Measurements from ENCODE around the gene JAZF1.

The JAZF1 gene

GRCh38 chr7:27871086-27871485 lies 309.5 kb downstream of the JAZF1 start:
- Histone ChIP-seq H3K27ac (no peak overlapping the region), H2AFZ (ENCODE audit: low read depth) (no peak overlapping the region), H3K4me1 (ENCODE audit: low read depth, poor library complexity, severe bottlenecking) (peaks cover 9% of the 10 kb centered on the region), H3K9ac (no peak overlapping the region), H4K20me1 (ENCODE audit: insufficient read depth) (no peaks in the 10 kb centered on the region), H3K79me2 (ENCODE audit: insufficient read depth, low read depth) (no peaks in the 10 kb centered on the region), H3K36me3 (ENCODE audit: insufficient read depth) (peaks cover 2% of the 10 kb centered on the region; the same call in 1 of the 2 replicates), H3K27me3 (ENCODE audit: insufficient read depth, low read depth) (no peaks in the 10 kb centered on the region), H3K4me2 (no peak overlapping the region), H3K4me3 (IDR thresholded peaks at IDR 0.05; ENCODE audit: insufficient read depth, low read depth, low read length) (no peak overlapping the region)
- no peak for TF ChIP-seq CTCF (conservative IDR thresholded peaks at IDR 0.05; ENCODE audit: low read depth, low read length)

GRCh38 chr7:27870595-27870994 lies 310.0 kb downstream of the JAZF1 start:
- Histone ChIP-seq H4K20me1 (ENCODE audit: insufficient read depth) (no peaks in the 10 kb centered on the region), H3K27me3 (ENCODE audit: insufficient read depth, low read depth) (no peaks in the 10 kb centered on the region), H3K27ac (no peak overlapping the region), H2AFZ (ENCODE audit: low read depth) (no peak overlapping the region), H3K79me2 (ENCODE audit: insufficient read depth, low read depth) (no peaks in the 10 kb centered on the region), H3K4me2 (no peak overlapping the region), H3K4me1 (ENCODE audit: low read depth, poor library complexity, severe bottlenecking) (peaks cover 9% of the 10 kb centered on the region), H3K4me3 (IDR thresholded peaks at IDR 0.05; ENCODE audit: insufficient read depth, low read depth, low read length) (no peak overlapping the region), H3K9ac (no peak overlapping the region), H3K36me3 (ENCODE audit: insufficient read depth) (peaks cover 2% of the 10 kb centered on the region; the same call in 1 of the 2 replicates)
- no peak for TF ChIP-seq CTCF (conservative IDR thresholded peaks at IDR 0.05; ENCODE audit: low read depth, low read length)

- Histone ChIP-seq H3K27ac (no peak overlapping the region), H3K4me1 (ENCODE audit: low read depth, poor library complexity, severe bottlenecking) (peaks cover 9% of the 10 kb centered on the region), H3K27me3 (ENCODE audit: insufficient read depth, low read depth) (no peaks in the 10 kb centered on the region), H2AFZ (ENCODE audit: low read depth) (no peak overlapping the region), H3K4me2 (no peak overlapping the region), H3K9ac (no peak overlapping the region), H3K4me3 (IDR thresholded peaks at IDR 0.05; ENCODE audit: insufficient read depth, low read depth, low read length) (no peak overlapping the region), H4K20me1 (ENCODE audit: insufficient read depth) (no peaks in the 10 kb centered on the region), H3K36me3 (ENCODE audit: insufficient read depth) (peaks cover 2% of the 10 kb centered on the region; the same call in 1 of the 2 replicates), H3K79me2 (ENCODE audit: insufficient read depth, low read depth) (no peaks in the 10 kb centered on the region)
- no peak for TF ChIP-seq CTCF (conservative IDR thresholded peaks at IDR 0.05; ENCODE audit: low read depth, low read length)
These were observed 311.5 kb downstream of the JAZF1 start for GRCh38 chr7:27869056-27869455.

GRCh38 chr7:27868131-27868550 lies 312.5 kb downstream of the JAZF1 start:
- H3K4me1 ChIP-seq (ENCODE audit: low read depth, poor library complexity, severe bottlenecking): peaks cover 9% of the 10 kb centered on the region
- H2AFZ ChIP-seq (ENCODE audit: low read depth): no peak overlapping the region
- no peaks in the 10 kb centered on the region for H3K79me2 ChIP-seq (ENCODE audit: insufficient read depth, low read depth)
- H3K27ac ChIP-seq: no peak overlapping the region
- no peak overlapping the region for H3K4me3 ChIP-seq (IDR thresholded peaks at IDR 0.05; ENCODE audit: insufficient read depth, low read depth, low read length)
- H3K27me3 ChIP-seq (ENCODE audit: insufficient read depth, low read depth): no peaks in the 10 kb centered on the region
- no peak overlapping the region for H3K4me2 ChIP-seq
- no peaks in the 10 kb centered on the region for H4K20me1 ChIP-seq (ENCODE audit: insufficient read depth)
- no peak overlapping the region for H3K9ac ChIP-seq
- no peak for TF ChIP-seq CTCF (conservative IDR thresholded peaks at IDR 0.05; ENCODE audit: low read depth, low read length)
- peaks cover 2% of the 10 kb centered on the region; the same call in 1 of the 2 replicates for H3K36me3 ChIP-seq (ENCODE audit: insufficient read depth)
